ENCODE data around the gene PTPRD.

The PTPRD gene

GRCh38 chr9:9719373-9720112, 893.3 kb downstream of the PTPRD start:
- no peak overlapping the region for H3K4me3 ChIP-seq (ENCODE audit: low read depth, low read length)
- no peak for TF ChIP-seq CTCF (IDR thresholded peaks at IDR 0.05; ENCODE audit: insufficient read depth, low read depth, low read length, missing control alignments)
- DNase-seq (ENCODE audit: low read depth), result peak; percentile 2

- DNase-seq (ENCODE audit: low read depth), result no peak
- no peak overlapping the region for H3K4me3 ChIP-seq (ENCODE audit: low read depth, low read length)
- TF ChIP-seq CTCF (IDR thresholded peaks at IDR 0.05; ENCODE audit: insufficient read depth, low read depth, low read length, missing control alignments), result no peak
Observed at GRCh38 chr9:9718691-9719090, 894.1 kb downstream of the PTPRD start.

- no peak for DNase-seq (ENCODE audit: low read depth)
- H3K4me3 ChIP-seq (ENCODE audit: low read depth, low read length), result no peak overlapping the region
- TF ChIP-seq CTCF (IDR thresholded peaks at IDR 0.05; ENCODE audit: insufficient read depth, low read depth, low read length, missing control alignments), result no peak
Observed at GRCh38 chr9:9679433-9679832, 933.4 kb downstream of the PTPRD start.

- H3K4me3 ChIP-seq (ENCODE audit: low read depth, low read length), result no peak overlapping the region
- TF ChIP-seq CTCF (IDR thresholded peaks at IDR 0.05; ENCODE audit: insufficient read depth, low read depth, low read length, missing control alignments), result no peak
- DNase-seq (ENCODE audit: low read depth), result no peak
Observed at GRCh38 chr9:9674461-9674860, 938.3 kb downstream of the PTPRD start.

GRCh38 chr9:9670454-9670853, 942.3 kb downstream of the PTPRD start:
- no peak for DNase-seq (ENCODE audit: low read depth)
- no peak for TF ChIP-seq CTCF (IDR thresholded peaks at IDR 0.05; ENCODE audit: insufficient read depth, low read depth, low read length, missing control alignments)

GRCh38 chr9:9645006-9645405, 967.8 kb downstream of the PTPRD start:
- peak; percentile 4 for DNase-seq (ENCODE audit: low read depth)
- H3K4me3 ChIP-seq (ENCODE audit: low read depth, low read length), result no peak overlapping the region
- no peak for TF ChIP-seq CTCF (IDR thresholded peaks at IDR 0.05; ENCODE audit: insufficient read depth, low read depth, low read length, missing control alignments)

More at GRCh38 chr9:9670454-9670853, 942.3 kb downstream of the PTPRD start:
- H3K4me3 ChIP-seq (ENCODE audit: low read depth, low read length), result no peak overlapping the region

- no peak overlapping the region for H3K4me3 ChIP-seq (ENCODE audit: low read depth, low read length)
- peak; percentile 28 for DNase-seq (ENCODE audit: low read depth)
- TF ChIP-seq CTCF (IDR thresholded peaks at IDR 0.05; ENCODE audit: insufficient read depth, low read depth, low read length, missing control alignments), result no peak
Observed at GRCh38 chr9:9631284-9631683, 981.5 kb downstream of the PTPRD start.
